ENCODE results near the gene MYO16. TPM values are rescaled to one million over a fixed set of nuclear protein-coding genes. Genes with fewer than 3 reads are reported as not detected.
"Not testable (repeated sequence)": the region's sequence is repeated elsewhere in the genome, so short reads cannot be mapped to it uniquely, and the experiment has no call there.

Gene MYO16
- total RNA-seq, 1 donor from 2014 or later: 0.20 TPM

- DNase-seq (ENCODE audit: low spot score): no peak
Observed at GRCh38 chr13:108968566-108968965, 339.2 kb downstream of the MYO16 start.

DNA sequence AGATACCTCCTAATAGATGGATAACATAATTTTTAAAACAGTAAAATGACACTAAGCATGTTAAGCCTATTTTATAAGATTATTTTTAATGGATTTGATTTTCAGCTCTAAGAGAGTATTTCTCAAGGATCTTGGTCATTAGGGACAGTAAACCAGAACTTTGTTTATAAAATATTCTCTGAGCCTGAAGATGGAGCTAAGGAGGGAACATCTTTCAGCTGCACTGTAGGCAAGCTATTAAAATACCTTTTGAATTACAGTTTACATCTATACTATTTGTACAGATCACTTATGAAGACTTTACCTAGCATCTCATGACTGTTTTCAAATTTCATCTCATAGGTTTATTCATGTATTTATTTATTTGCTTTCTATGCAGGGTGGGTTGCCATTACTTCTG, 345.3 kb downstream of the MYO16 start:
- DNase-seq (ENCODE audit: low spot score): no peak

GRCh38 chr13:108980237-108980636, 350.8 kb downstream of the MYO16 start:
- DNase-seq (ENCODE audit: low spot score): no peak

- DNase-seq (ENCODE audit: low spot score): no peak
Observed at GRCh38 chr13:108981407-108981806, 352.0 kb downstream of the MYO16 start.

DNA sequence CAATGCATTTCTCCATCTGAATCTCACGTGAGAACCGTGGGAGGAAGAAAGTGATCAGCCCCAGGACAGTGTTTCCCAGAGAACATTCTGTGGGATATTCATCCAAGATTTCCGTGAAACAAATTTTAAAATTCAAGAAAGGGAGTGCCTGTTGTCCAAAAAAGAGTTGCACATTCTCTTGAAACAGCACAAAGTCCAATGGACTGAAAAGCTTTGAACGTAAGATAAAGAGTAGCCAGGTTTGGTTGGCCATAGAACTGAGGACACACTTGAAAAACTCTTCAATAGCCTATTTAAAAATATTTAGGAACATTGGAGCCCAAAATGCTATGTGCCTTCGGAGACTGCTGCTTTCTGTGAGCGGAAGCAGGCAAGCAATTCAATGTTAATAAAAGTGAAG, 353.9 kb downstream of the MYO16 start:
- no peak for DNase-seq (ENCODE audit: low spot score)

DNA sequence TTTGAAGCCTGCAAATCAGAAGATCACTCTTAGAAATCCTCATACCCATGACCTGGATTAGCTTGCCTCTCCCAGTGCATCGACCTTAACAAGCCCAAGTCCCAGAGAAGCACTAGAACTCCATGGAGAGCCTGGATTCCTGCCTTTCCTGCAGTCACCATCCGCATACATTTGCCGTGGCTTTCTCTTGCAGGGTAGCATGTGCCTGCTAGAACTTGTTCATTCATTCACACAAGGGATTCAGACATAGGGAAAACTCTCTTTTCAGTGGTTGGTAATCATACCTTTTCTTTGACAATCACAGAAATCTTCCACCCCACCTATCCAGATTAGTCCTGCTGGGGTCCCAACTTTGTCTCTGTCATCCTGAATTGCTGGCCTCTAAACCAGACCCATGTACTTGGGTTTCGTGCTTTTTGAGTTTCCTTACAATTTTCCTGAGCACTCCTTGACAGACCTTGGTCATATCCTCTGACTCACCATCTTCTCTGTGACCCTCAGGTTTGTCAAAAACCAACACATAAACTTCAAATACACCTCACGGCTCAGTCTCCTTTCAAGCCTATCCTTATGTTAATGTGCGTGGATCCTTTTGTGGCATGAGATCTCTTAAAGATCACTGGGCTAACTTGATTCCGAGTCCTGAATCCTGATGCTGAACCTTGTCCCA, 355.0 kb downstream of the MYO16 start:
- DNase-seq (ENCODE audit: low spot score): no peak

GRCh38 chr13:108985166-108985565, 355.8 kb downstream of the MYO16 start:
- no peak for DNase-seq (ENCODE audit: low spot score)

- DNase-seq (ENCODE audit: low spot score): no peak
Observed at GRCh38 chr13:108987517-108987916, 358.1 kb downstream of the MYO16 start.

DNA sequence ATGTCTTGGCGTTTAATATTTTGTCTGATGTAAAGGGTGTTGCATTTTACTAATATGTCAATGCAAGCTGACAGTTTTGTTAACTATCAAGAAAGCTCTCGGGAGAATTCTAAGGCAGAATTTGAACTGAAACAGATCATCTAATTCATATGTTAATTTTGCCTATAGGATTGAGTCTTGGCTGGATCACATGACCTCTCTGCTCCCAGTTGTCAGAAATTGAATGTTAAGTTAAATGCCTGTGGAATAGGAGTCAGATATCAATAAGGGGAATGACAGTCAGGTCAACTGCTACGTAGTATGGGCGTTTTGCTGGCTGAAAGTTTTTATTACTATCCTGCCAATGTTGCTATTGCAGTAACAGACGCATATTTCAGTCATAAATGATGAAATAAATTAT, 358.5 kb downstream of the MYO16 start:
- DNase-seq (ENCODE audit: low spot score): no peak

DNA sequence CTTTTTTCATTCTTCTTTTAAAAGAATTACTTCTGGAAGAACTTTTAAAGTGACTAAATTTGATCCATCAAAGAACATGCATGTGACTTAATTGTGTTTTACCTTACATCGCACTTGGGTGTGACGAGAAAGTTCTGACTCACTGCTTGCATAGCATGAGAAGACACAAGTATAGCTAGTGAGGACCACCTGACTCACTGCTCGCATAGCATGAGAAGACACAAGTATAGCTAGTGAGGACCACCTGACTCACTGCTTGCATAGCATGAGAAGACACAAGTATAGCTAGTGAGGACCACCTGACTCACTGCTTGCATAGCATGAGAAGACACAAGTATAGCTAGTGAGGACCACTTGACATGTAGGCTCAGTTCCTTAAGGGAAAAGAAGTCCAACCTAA, 362.0 kb downstream of the MYO16 start:
- DNase-seq (ENCODE audit: low spot score): not testable (repeated sequence)

GRCh38 chr13:108993346-108993745, 363.9 kb downstream of the MYO16 start:
- DNase-seq (ENCODE audit: low spot score): no peak

GRCh38 chr13:108996430-108996829, 367.0 kb downstream of the MYO16 start:
- DNase-seq (ENCODE audit: low spot score): no peak

DNA sequence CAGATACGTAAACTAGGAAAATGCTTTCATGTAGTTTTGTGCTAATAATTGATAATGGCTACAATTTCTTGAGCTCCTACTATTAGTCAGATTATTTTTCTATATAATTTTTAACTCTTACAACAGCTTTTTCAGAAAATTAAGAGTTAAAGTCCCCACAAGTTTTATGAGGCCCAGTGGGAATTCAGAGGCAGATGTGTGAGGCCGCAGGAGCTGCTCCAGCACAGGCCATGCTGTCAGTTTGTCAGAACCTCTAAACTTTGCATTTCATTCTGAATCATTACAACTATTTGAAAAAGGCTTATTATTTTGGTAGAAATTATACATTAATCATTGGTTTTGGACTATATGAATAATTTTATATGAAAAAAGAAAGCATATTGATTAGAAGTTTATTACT, 370.8 kb downstream of the MYO16 start:
- no peak for DNase-seq (ENCODE audit: low spot score)

- DNase-seq (ENCODE audit: low spot score): no peak
Observed at GRCh38 chr13:109002934-109003333, 373.5 kb downstream of the MYO16 start.

DNA sequence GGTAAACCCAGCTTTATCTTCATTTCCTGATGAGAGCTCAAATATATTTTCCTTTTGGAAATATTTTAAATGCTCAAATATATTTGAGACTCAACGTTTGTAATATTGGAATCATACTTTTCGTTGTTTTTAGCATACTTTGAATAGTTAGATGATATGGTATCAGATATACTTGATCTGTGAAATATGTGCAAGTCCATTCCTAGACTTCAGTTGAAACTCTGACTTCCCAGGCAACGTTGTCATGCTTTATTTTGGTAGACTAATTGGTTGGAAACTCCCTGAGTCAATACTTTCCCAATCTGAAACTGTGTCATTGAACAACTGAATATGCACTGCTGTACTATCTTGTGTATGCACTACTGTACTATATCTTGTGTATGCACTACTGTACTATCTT, 378.5 kb downstream of the MYO16 start:
- no peak for DNase-seq (ENCODE audit: low spot score)

GRCh38 chr13:109009756-109010155, 380.3 kb downstream of the MYO16 start:
- DNase-seq (ENCODE audit: low spot score): no peak

GRCh38 chr13:109010912-109011311, 381.5 kb downstream of the MYO16 start:
- no peak for DNase-seq (ENCODE audit: low spot score)

- DNase-seq (ENCODE audit: low spot score): no peak
Observed at GRCh38 chr13:109012115-109012514, 382.7 kb downstream of the MYO16 start.

DNA sequence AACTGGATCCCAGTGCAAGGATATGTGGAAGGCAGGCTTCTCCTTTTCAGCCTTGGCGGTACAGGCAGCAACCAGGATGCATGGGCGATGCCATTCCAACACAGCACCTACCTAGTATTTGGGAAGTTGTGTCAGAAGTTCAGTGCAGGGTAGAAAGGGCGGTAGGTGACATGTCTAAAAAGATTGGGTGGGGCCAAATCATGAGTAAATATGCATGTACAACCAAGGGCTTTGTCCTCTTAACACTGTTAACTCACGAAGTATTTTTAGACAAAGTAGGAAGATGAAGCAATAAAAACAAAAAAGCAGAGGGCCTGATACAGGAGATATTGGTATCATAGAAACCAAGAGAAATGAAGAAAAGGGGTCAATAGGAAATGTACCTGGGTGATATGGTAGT, 392.1 kb downstream of the MYO16 start:
- DNase-seq (ENCODE audit: low spot score): no peak

DNA sequence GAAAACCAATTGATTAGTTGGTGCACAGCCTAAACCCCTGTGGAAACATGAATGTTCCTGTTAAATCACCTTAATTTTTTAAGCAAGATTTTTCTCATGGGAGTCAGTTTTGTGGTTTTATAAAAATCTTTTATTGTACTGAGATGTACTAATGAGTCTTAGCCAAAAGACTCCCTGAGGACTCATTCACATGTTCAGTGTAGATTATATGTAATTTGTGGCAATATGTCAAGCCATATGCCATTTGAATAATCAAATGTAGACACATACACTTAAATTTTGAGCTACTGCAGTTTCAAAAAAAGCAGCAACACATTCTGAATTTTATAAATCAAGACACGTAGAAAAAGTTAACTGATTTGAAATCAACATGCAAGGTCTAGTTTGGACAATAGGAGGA, 395.2 kb downstream of the MYO16 start:
- DNase-seq (ENCODE audit: low spot score): no peak

- DNase-seq (ENCODE audit: low spot score): no peak
Observed at GRCh38 chr13:109026266-109026665, 396.9 kb downstream of the MYO16 start.

DNA sequence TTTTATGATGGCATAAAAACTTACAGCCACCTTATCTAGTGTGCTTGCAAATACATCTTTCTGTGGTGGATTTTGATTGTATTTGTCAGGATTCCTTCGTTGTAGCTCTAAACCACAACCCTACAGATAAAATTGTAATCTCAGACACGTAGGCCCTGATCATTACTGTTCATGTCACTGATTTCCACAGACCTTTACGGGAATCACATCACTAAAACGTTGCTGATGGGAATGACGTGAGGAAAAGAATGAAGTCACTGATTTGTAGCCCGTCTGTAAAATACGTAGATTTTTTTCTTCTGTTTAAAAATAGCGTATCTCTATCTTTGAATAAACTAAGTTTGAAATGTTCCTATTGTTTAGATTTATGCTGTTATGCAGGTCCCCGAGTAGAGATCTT, 399.2 kb downstream of the MYO16 start:
- DNase-seq (ENCODE audit: low spot score): no peak

- no peak for DNase-seq (ENCODE audit: low spot score)
Observed at GRCh38 chr13:109033090-109033489, 403.7 kb downstream of the MYO16 start.

- DNase-seq (ENCODE audit: low spot score): no peak
Observed at GRCh38 chr13:109036078-109036780, 406.8 kb downstream of the MYO16 start.
